VCaP (cell line): ENCODE measurements around the gene CBY3.

Experiments used
- H3K27ac ChIP-seq: fragments of 450-650 bp; 2 replicates; pipeline ENCODE4 v1.5.1; 2017
- TF ChIP-seq, protein P1 (sequence below): fragments of 450-650 bp; conservative IDR thresholded peaks from 2 replicates; pipeline ENCODE4 v1.5.1; 2017; ENCODE audit warnings: mild to moderate bottlenecking, moderate library complexity

The CBY3 gene

GRCh38 chr5:179716286-179716685 is 35.5 kb upstream of the CBY3 start:
- H3K27ac ChIP-seq, result peak overlapping the region; percentile 2; the same call in 1 of the 2 replicates
- TF ChIP-seq, protein P1, sequence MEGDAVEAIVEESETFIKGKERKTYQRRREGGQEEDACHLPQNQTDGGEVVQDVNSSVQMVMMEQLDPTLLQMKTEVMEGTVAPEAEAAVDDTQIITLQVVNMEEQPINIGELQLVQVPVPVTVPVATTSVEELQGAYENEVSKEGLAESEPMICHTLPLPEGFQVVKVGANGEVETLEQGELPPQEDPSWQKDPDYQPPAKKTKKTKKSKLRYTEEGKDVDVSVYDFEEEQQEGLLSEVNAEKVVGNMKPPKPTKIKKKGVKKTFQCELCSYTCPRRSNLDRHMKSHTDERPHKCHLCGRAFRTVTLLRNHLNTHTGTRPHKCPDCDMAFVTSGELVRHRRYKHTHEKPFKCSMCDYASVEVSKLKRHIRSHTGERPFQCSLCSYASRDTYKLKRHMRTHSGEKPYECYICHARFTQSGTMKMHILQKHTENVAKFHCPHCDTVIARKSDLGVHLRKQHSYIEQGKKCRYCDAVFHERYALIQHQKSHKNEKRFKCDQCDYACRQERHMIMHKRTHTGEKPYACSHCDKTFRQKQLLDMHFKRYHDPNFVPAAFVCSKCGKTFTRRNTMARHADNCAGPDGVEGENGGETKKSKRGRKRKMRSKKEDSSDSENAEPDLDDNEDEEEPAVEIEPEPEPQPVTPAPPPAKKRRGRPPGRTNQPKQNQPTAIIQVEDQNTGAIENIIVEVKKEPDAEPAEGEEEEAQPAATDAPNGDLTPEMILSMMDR, result no peak

- TF ChIP-seq, protein P1, result no peak
- peak overlapping the region; percentile 99 for H3K27ac ChIP-seq
Observed at GRCh38 chr5:179700401-179700918, 19.6 kb upstream of the CBY3 start.

GRCh38 chr5:179699616-179700237 is 18.9 kb upstream of the CBY3 start:
- H3K27ac ChIP-seq, result peak overlapping the region; percentile 99
- TF ChIP-seq, protein P1, result no peak

- TF ChIP-seq, protein P1, result no peak
Observed at GRCh38 chr5:179698935-179699615, 18.2 kb upstream of the CBY3 start, which contains the start of gene CANX. TSS of gene CANX (plus strand) at chr5:179698967. CDS start at chr5:179705682, 6,715 bp downstream.

DNA sequence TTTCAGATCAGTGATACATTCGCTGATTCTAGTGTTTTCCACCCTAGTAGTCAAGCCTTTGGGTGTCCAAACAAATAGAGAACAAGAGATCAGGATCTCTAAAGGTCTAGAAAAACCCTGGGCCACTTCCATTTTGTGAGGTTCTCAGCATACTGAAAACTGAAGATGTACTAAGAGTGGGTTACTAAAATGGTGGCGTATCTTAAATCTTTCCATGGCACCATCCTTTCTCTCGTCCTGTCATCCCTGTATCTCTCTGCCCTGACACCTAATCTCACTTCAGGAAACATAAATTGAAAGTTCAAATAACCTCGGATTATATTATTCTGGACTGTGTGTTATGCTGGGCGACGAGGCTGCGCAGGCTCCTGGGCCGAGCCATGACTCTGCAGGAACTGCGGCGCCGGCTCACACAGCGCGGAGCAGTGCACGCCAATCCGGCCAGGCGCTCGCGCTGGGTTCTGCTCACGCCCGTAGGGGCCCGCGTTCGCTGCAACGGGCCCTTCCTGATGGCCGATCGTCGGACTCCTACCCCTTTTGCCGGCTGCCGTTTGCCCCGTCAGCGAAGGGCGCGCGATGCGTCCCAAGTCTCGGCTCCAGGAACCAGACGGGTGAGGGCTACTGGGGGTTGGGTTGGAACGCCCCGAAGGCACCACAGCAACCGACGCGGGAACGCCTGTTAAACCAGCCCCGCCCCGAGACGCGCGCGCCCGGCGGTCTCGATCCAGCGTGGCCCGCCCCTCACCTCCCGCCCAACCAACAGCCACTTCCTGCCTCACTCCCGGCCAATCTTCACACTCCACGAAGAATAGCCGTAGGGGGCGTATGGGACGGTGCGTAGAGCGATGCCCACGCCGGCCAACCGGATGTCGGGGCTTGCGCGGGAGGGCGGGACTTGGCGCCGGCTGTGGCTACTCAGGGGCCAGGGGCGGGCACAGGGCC is 17.4 kb upstream of the CBY3 start:
- H3K27ac ChIP-seq, result peak overlapping the region; percentile 99
- TF ChIP-seq, protein P1, result no peak

More at GRCh38 chr5:179698935-179699615, 18.2 kb upstream of the CBY3 start, which contains the start of gene CANX:
- H3K27ac ChIP-seq, result peak within 1 kb of the TSS; percentile 99

GRCh38 chr5:179697543-179697942 is 16.7 kb upstream of the CBY3 start:
- peak overlapping the region; percentile 99 for H3K27ac ChIP-seq

DNA sequence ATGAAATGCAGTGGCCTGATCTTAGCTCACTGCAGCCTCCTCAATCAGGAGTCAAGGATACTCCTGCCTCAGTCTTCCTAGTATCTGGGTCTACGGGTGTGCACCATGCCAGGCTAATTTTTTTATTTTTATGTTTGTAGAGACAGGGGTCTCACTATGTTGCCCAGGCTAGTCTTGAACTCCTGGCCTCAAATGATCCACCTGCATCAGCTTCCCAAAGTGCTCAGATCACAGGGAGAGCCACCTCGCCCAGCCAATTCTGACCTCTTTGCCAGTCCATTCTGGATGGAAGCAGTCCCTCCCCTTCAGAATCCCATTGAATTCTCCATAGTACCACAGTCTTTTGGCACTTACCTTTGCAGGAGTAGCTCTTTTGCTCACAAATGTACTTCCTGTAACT is 16.3 kb upstream of the CBY3 start:
- peak overlapping the region; percentile 99 for H3K27ac ChIP-seq
- TF ChIP-seq, protein P1, result no peak
